ENCODE data around the gene LPAR5. TPM values are rescaled to one million over a fixed set of nuclear protein-coding genes. Genes with fewer than 3 reads are reported as not detected.

The LPAR5 gene
- total RNA-seq, 1 donor from 2014 or later: 7.5 TPM

- DNase-seq (ENCODE audit: missing footprints): no peak
- intact Hi-C loops (cut with DNase I): no loop called here
- peak; percentile 46 for ATAC-seq
These were observed 8.0 kb upstream of the LPAR5 start for GRCh38 chr12:6643569-6644256.

DNA sequence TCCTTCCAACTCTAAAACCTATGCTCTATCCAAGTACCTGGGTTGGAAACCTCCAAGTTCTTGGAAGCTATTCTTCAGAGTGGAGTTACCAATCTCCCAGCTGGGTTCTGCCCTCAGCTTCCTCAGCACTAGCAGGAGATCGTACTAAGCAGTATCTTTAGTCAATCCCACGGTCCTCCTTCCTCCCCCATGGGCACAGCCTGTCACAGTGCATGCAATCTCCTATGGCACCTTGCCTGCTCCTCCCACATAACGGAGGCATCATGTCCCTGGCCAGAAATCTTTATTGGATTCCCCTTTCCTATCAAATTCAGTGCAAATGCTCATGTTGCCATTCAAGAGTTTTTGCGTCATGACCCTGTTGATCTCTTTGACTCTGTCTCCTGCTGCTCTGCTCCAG lies 5.4 kb upstream of the LPAR5 start:
- ATAC-seq (no peak), DNase-seq (ENCODE audit: missing footprints) (no peak)
- intact Hi-C loops (cut with DNase I): no loop called here

DNA sequence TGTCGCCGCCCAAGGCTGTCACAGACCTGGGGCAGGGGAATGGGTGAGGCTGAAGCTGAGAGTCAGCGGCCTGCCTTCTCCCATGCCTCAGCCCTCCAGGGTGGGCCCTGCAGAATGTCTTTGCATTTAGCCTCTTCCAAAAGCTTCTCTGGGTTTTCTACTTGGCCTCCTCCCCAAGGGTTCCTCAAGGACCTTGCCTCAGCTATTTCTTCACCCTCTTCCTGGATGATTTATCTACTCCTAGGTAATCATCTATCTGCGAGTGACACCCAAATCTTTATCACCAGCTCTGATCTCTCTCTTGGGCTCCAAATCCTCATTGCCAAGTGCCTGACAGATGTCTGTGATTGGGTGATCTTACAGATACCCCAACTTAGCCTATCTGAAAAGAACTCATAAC lies 4.7 kb upstream of the LPAR5 start:
- ATAC-seq (no peak), DNase-seq (ENCODE audit: missing footprints) (no peak)
- intact Hi-C loops (cut with DNase I): no loop called here

- DNase-seq (ENCODE audit: missing footprints): no peak
These were observed 3.5 kb upstream of the LPAR5 start for GRCh38 chr12:6639151-6639801.

GRCh38 chr12:6638305-6638704 lies 2.5 kb upstream of the LPAR5 start:
- intact Hi-C loops (cut with DNase I): no loop called here
- DNase-seq (ENCODE audit: missing footprints) (no peak), ATAC-seq (no peak)

More at GRCh38 chr12:6639151-6639801, 3.5 kb upstream of the LPAR5 start:
- intact Hi-C loops (cut with DNase I): no loop called here
- no peak for ATAC-seq

DNA sequence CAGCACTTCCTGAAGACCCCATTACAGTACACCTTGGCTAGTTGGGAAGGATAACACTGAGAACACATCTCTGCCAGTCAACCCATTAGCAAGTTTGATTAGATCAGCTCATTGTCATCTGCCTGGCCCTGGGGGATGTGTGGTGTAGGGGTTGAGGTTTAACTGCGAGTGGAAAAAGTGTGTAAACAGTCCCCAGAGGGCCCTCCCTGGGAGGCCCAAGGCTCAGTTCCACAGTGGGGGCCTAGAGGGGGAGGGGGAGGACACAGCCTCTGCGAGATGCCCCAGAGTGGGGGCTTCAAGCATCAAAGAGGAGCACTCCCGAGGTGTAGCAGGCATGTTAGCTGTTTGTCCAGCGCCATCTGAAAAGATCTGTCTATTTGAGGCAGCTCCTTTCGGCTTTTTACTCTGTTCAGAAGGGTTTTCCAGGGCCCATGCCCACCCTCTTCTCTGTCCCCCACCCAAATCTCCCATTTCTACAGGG lies 344 bp downstream of the LPAR5 start:
- intact Hi-C loops (cut with DNase I): no loop called here
- no peak for DNase-seq (ENCODE audit: missing footprints)
- no peak for ATAC-seq

DNA sequence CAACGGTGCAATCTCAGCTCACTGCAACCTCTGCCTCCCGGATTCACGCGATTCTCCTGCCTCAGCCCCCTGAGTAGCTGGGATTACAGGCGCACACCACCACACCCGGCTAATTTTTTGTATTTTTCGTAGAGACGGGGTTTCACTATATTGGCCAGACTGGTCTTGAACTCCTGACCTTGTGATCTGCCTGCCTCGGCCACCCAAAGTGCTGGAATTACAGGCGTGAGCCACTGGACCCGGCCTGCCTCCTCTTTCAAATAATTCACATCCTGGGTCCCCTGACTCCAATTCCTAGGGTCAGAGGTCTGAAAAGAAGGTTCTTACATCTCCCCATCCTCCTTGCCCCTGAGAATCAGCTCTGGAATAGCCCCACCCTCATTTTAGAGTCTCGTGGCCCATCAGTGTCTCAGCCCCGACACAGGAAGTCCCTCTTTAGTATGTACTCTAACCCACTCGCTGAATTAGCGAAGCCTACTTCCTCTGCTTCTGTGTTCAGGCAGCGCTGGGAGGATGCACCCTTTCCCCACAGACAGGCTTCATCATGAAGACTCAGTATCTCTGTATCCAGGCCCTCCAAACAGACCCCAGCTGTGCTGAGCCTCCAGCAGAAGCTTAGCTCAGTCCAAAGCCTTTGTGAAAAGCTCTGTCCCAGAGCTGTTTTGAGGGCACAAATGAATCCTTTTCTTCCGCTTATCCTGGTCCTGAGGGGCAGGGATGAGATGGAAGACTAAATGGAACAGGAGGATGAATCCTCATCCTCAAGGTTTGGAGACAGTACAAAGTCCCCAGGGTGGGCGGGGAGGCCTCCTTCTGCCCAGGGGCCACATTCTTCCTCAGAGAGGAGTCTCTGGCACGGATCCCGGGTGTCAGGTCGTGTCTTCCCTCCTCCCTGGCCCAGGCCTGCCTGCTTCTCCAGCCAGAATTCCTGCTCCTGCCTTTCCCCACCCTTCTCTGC lies 3.5 kb downstream of the LPAR5 start:
- DNase-seq (ENCODE audit: missing footprints) (no peak), ATAC-seq (peak; percentile 25)
- intact Hi-C loops (cut with DNase I): no loop called here

- peak; percentile 72 for ATAC-seq
These were observed 4.2 kb downstream of the LPAR5 start for GRCh38 chr12:6631549-6631961.

GRCh38 chr12:6630736-6631135 lies 5.0 kb downstream of the LPAR5 start:
- ATAC-seq (no peak), DNase-seq (ENCODE audit: missing footprints) (no peak)
- intact Hi-C loops (cut with DNase I): no loop called here

More at GRCh38 chr12:6631549-6631961, 4.2 kb downstream of the LPAR5 start:
- intact Hi-C loops (cut with DNase I): no loop called here
- DNase-seq (ENCODE audit: missing footprints): no peak

DNA sequence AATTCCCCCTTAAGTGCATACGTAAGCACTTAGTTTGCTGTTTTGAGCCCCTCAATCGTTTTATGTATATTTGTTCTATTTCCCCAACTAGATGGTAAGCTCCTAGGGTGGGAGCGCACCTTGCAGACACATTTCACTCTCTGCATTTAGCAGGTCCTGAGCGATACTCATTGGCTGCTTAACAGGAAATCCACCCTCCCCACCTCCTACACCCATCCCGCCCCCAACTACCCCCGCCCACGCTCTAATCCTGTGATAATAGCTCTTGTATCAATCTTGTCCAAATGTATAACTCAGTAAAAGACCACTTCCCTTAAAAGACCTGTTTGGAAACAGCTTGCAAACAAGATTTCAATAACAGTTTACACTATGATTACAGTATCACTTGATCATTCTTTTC lies 8.1 kb downstream of the LPAR5 start:
- ATAC-seq (no peak), DNase-seq (ENCODE audit: missing footprints) (no peak)
- intact Hi-C loops (cut with DNase I): no loop called here

DNA sequence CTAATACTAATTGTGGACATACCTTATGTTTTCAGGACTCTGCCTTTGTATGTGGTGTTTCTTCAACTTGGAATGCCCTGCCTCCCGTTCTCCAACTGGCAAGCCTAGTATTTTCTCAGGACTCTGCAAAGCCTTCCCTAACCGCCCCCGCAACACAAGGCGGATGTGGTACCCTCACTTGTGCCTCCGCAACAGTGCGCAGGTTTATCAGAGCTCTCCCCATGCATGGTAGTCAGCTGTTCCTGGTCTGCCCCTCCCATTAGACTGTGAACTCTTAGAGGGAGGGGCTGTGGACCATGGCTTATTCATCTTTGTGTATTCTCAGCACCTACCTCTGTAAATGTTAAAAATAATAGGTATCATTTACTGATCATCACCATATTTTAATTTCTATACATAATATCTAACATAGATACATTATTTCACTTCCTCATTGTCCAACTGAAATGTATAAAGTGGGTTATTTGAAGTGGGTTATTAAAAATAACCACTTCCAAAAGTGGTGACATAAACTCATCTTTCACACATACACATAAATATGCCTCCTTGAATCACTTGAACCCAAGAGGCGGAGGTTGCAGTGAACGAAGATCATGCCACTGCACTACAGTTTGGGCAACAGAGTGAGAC lies 9.0 kb downstream of the LPAR5 start:
- intact Hi-C loops (cut with DNase I): no loop called here
- ATAC-seq: no peak
- DNase-seq (ENCODE audit: missing footprints): no peak

- intact Hi-C loops (cut with DNase I): no loop called here
- ATAC-seq (no peak), DNase-seq (ENCODE audit: missing footprints) (no peak)
These were observed 14.9 kb downstream of the LPAR5 start for GRCh38 chr12:6620885-6621274.

DNA sequence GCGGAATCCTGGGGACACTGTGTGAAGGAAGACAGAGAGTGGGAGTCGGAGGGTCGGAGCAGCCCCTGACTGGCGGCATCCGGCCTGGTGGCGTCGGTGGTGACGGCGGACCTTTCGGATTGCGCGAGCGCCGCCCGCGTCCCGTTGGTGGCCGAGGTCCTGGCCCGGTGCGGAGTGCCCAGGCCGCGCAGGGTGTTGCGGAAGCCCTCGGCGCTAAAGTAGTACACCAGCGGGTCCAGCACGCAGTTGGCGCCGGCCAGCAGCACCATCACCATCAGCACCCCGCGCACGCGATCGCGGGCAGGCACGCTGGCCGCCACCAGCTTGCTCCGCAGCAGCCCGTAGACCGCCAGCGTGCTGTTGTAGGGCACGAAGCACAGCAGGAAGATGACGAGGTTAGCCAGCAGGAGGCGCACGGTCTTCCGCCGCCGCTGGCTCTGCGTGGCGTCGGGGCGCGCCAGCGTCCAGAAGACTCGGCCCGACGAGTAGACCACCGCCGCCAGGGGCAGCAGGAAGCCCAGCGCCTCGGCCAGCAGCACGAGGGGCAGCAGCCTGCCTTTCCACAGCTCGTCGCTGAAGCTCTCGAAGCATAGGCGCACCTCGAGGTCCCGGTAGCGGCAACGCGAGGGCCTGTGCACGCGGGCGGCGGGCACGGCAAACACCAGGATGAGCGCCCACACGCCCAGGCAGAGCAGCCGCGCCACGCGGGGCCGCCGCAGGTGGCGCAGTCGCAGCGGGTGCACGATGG lies 15.4 kb downstream of the LPAR5 start:
- peak; percentile 76 for DNase-seq (ENCODE audit: missing footprints)

GRCh38 chr12:6618483-6619225 lies 17.1 kb downstream of the LPAR5 start:
- ATAC-seq (no peak), DNase-seq (ENCODE audit: missing footprints) (no peak)
- intact Hi-C loops (cut with DNase I): loop anchor here (5.0 kb wide), 2 partner anchors 44 to 159 kb away; partner anchors contain the start of gene ING4

More for the DNA sequence above, 15.4 kb downstream of the LPAR5 start:
- intact Hi-C loops (cut with DNase I): no loop called here
- no peak for ATAC-seq

- intact Hi-C loops (cut with DNase I): loop anchor here (2.0 to 5.0 kb wide), 3 partner anchors 46 to 161 kb away; partner anchors contain the start of genes ING4 and ZNF384
- no peak for DNase-seq (ENCODE audit: missing footprints)
- ATAC-seq: no peak
These were observed 20.0 kb downstream of the LPAR5 start for GRCh38 chr12:6615802-6616201.

DNA sequence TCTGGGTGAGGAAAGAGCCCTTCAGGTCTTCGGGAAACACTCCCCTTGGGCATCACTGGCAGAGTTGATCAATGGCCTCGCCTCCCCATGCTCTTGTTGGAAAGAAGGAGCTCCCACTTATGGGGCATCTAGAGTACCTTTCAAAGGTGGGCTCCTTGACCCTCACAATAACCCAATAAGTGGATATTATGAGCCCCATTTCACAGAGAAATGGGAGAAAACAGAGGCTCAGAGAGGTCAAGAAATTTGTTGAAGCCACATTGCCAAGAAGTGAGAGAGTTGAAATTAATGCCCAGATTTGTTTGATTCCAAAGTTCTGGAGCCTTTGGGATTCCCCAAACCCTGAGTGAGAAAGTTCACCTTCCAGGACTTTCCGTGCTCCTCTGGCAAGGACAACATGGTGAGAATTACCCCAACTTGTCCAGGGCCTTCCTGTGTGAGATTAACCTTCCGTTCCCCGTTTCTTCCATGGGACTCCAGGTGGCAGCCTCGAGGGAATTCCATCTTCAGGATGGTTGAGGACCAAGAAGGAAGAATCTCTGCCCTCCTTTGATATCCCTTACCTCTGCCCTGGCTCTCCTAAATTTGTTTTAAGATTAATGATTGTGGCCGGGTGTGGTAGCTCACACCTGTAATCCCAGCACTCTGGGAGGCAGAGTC lies 21.1 kb downstream of the LPAR5 start:
- intact Hi-C loops (cut with DNase I): loop anchor here (2.0 to 5.0 kb wide), 4 partner anchors 48 to 213 kb away; partner anchors contain the start of genes ING4, P3H3 and ZNF384
- ATAC-seq: no peak
- DNase-seq (ENCODE audit: missing footprints): no peak

All from Right ventricle myocardium inferior (tissue), 1 donor.